Stimulated activated CD4-positive, alpha-beta T cell treated with anti-CD3 and anti-CD28 coated beads, Interleukin-15, amount 100 ng/mL, for 1 hour (primary cell): ENCODE data around the gene TMEM107.

Experiments used
- DNase-seq, 2 donors: peaks; one replicate each; pipeline ENCODE4 v3.0.0-alpha.2; 2020; ENCODE audit warnings: low read depth in 1 of 2, low spot score in 1 of 2

TMEM107 gene

GRCh38 chr17:8138672-8139371 is 37.4 kb downstream of the TMEM107 start:
- DNase-seq: peak; percentile 95 to 98

GRCh38 chr17:8138374-8138671 is 37.9 kb downstream of the TMEM107 start:
- DNase-seq: no peak

GRCh38 chr17:8137645-8138373 is 38.4 kb downstream of the TMEM107 start:
- no peak for DNase-seq

- no peak for DNase-seq
These were observed 42.2 kb downstream of the TMEM107 start for GRCh38 chr17:8133941-8134340.

GRCh38 chr17:8133399-8133798 is 42.8 kb downstream of the TMEM107 start:
- no peak for DNase-seq

GRCh38 chr17:8131844-8132441 is 44.2 kb downstream of the TMEM107 start:
- DNase-seq: no peak

GRCh38 chr17:8128125-8128784 is 47.9 kb downstream of the TMEM107 start:
- DNase-seq: no peak

GRCh38 chr17:8126491-8127066 is 49.6 kb downstream of the TMEM107 start:
- DNase-seq: no peak

- DNase-seq: no peak
These were observed 50.2 kb downstream of the TMEM107 start for GRCh38 chr17:8125947-8126490.

GRCh38 chr17:8125154-8125946 is 50.8 kb downstream of the TMEM107 start:
- DNase-seq: peak; percentile 78 to 84

GRCh38 chr17:8124350-8125153 is 51.6 kb downstream of the TMEM107 start:
- DNase-seq: no peak

- no peak for DNase-seq
These were observed 52.4 kb downstream of the TMEM107 start, which contains the start of gene HES7 for GRCh38 chr17:8123695-8124349. TSS of gene HES7 (minus strand) at chr17:8124106. CDS start at chr17:8124084, 22 bp downstream.

GRCh38 chr17:8122924-8123694 is 53.1 kb downstream of the TMEM107 start:
- no peak for DNase-seq
